HEK293 (cell line): ENCODE data around the gene TAAR5.

Experiments used
- CTCF ChIA-PET: fragments of 350-600 bp; formaldehyde crosslinking; extraction: SDS; loops from one replicate; lab custom pipeline; 2021; ENCODE audit warnings: antibody characterized with exemption; lab: Yijun Ruan, JAX
- POLR2A ChIA-PET: fragments of 300-600 bp; formaldehyde crosslinking; extraction: SDS; loops from one replicate; lab custom pipeline; 2020; ENCODE audit warnings: antibody characterized with exemption, inconsistent platforms; lab: Yijun Ruan, JAX
- H3K27ac ChIP-seq: fragments of 200-500 bp; sonication (Bioruptor generic); 2 replicates; pipeline ENCODE4 v1.5.1; 2014; ENCODE audit warnings: low read depth, low read length, control low read depth, inconsistent platforms; ENCODE audit errors: extremely low read depth
- H3K36me3 ChIP-seq, 2 experiments: fragments of 200-500 bp in 1 of 2; sonication (Bioruptor generic) in 1 of 2; 1 replicate in 1 of 2; 2 replicates in 1 of 2; pipeline ENCODE4 v1.5.1; 2014 to 2017; ENCODE audit warnings: inconsistent platforms in 2 of 2, low read length in 2 of 2; ENCODE audit not compliant: control insufficient read depth in 2 of 2, insufficient read depth in 1 of 2
- H3K4me1 ChIP-seq: fragments of 200-500 bp; sonication (Bioruptor generic); 2 replicates; pipeline ENCODE4 v1.5.1; 2014; ENCODE audit warnings: mild to moderate bottlenecking, low read length, inconsistent platforms; ENCODE audit not compliant: control insufficient read depth, insufficient read depth
- H3K4me3 ChIP-seq: 2 replicates; pipeline ENCODE4 v1.5.1; 2011; ENCODE audit warnings: low read depth, mild to moderate bottlenecking, control low read depth, low read length, moderate library complexity
- H3K9me3 ChIP-seq: fragments of 200-500 bp; sonication (Bioruptor generic); 2 replicates; pipeline ENCODE4 v1.5.1; 2014; ENCODE audit warnings: low read depth, low read length, inconsistent platforms; ENCODE audit not compliant: control insufficient read depth, insufficient read depth
- AEBP2 ChIP-seq: fragments of 450-650 bp; formaldehyde crosslinking; IDR thresholded peaks from 2 replicates; pipeline ENCODE4 v1.5.1; 2016; ENCODE audit warnings: missing biosample characterization, missing genetic modification characterization, borderline replicate concordance
- BCL11B ChIP-seq: fragments of 450-650 bp; formaldehyde crosslinking; IDR thresholded peaks from 2 replicates; pipeline ENCODE4 v1.5.1; 2016; ENCODE audit warnings: low read depth, missing biosample characterization, missing genetic modification characterization
- ELK4 ChIP-seq: IDR thresholded peaks from 2 replicates; pipeline ENCODE4 v1.6.1; 2011; ENCODE audit warnings: mild to moderate bottlenecking, low read depth, low read length, borderline replicate concordance
- HIC1 ChIP-seq: fragments of 450-650 bp; formaldehyde crosslinking; IDR thresholded peaks from 2 replicates; pipeline ENCODE4 v1.5.1; 2016; ENCODE audit warnings: missing biosample characterization, missing genetic modification characterization
- INSM2 ChIP-seq: fragments of 450-650 bp; formaldehyde crosslinking; IDR thresholded peaks from 2 replicates; pipeline ENCODE4 v1.5.1; 2016; ENCODE audit warnings: missing biosample characterization, missing genetic modification characterization
- REPIN1 ChIP-seq: fragments of 450-650 bp; formaldehyde crosslinking; IDR thresholded peaks from 2 replicates; pipeline ENCODE4 v1.5.1; 2017; ENCODE audit warnings: missing biosample characterization, missing genetic modification characterization, low read depth
- ZBTB1 ChIP-seq: fragments of 450-650 bp; formaldehyde crosslinking; IDR thresholded peaks from 2 replicates; pipeline ENCODE4 v1.5.1; 2016; ENCODE audit warnings: missing biosample characterization, missing genetic modification characterization
- ZBTB20 ChIP-seq: fragments of 450-650 bp; formaldehyde crosslinking; IDR thresholded peaks from 2 replicates; pipeline ENCODE4 v1.5.1; 2016; ENCODE audit warnings: missing biosample characterization, missing genetic modification characterization
- ZNF133 ChIP-seq: fragments of 450-650 bp; formaldehyde crosslinking; IDR thresholded peaks from 2 replicates; pipeline ENCODE4 v1.5.1; 2016; ENCODE audit warnings: missing biosample characterization, missing genetic modification characterization
- ZNF211 ChIP-seq: fragments of 450-650 bp; formaldehyde crosslinking; IDR thresholded peaks from 2 replicates; pipeline ENCODE4 v1.5.1; 2016; ENCODE audit warnings: low read depth, missing biosample characterization, missing genetic modification characterization
- ZNF398 ChIP-seq: fragments of 450-650 bp; formaldehyde crosslinking; IDR thresholded peaks from 2 replicates; pipeline ENCODE4 v1.5.1; 2017; ENCODE audit warnings: missing biosample characterization, missing genetic modification characterization
- ZNF416 ChIP-seq: fragments of 450-650 bp; formaldehyde crosslinking; IDR thresholded peaks from 2 replicates; pipeline ENCODE4 v1.5.1; 2016; ENCODE audit warnings: missing biosample characterization, missing genetic modification characterization
- ZNF48 ChIP-seq: fragments of 450-650 bp; formaldehyde crosslinking; IDR thresholded peaks from 2 replicates; pipeline ENCODE4 v1.5.1; 2016; ENCODE audit warnings: missing biosample characterization, missing genetic modification characterization
- ZNF843 ChIP-seq: fragments of 450-650 bp; formaldehyde crosslinking; IDR thresholded peaks from 2 replicates; pipeline ENCODE4 v1.5.1; 2016; ENCODE audit warnings: missing biosample characterization, missing genetic modification characterization
- ZSCAN16 ChIP-seq: fragments of 450-650 bp; formaldehyde crosslinking; IDR thresholded peaks from 2 replicates; pipeline ENCODE4 v1.5.1; 2016; ENCODE audit warnings: missing biosample characterization, missing genetic modification characterization
- TF ChIP-seq, protein P1 (sequence below): fragments of 450-650 bp; formaldehyde crosslinking; IDR thresholded peaks from 2 replicates; pipeline ENCODE4 v1.5.1; 2016; ENCODE audit warnings: missing biosample characterization, missing genetic modification characterization

Gene TAAR5

DNA sequence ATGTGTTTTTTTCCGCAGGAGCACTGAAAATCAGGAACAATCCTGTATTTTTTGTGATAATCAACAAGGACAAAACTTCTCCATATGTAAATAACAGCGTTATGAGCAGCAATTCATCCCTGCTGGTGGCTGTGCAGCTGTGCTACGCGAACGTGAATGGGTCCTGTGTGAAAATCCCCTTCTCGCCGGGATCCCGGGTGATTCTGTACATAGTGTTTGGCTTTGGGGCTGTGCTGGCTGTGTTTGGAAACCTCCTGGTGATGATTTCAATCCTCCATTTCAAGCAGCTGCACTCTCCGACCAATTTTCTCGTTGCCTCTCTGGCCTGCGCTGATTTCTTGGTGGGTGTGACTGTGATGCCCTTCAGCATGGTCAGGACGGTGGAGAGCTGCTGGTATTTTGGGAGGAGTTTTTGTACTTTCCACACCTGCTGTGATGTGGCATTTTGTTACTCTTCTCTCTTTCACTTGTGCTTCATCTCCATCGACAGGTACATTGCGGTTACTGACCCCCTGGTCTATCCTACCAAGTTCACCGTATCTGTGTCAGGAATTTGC, 19.2 kb downstream of the TAAR5 start, which contains the start of gene TAAR6:
Gene TAAR6 (plus strand): TSS at position 102 of the 557 bp plus-strand sequence. CDS start 0 bp downstream, at position 102.
- Histone ChIP-seq H3K9me3 (no peaks in the 10 kb centered on the region), H3K4me3 (no peak within 1 kb of the TSS), H3K27ac (no peak within 1 kb of the TSS), H3K4me1 (no peaks in the 10 kb centered on the region), H3K36me3 (no peaks in the 10 kb centered on the region)
- TF ChIP-seq HIC1 = no peak
- no peak for TF ChIP-seq ZSCAN16 (tag by site-specific recombination)
- TF ChIP-seq REPIN1 (tag by site-specific recombination) = no peak
- no peak for TF ChIP-seq ELK4
- TF ChIP-seq BCL11B (tag by site-specific recombination) = no peak
- TF ChIP-seq ZNF398 (tag by site-specific recombination) = no peak
- TF ChIP-seq, protein P1, sequence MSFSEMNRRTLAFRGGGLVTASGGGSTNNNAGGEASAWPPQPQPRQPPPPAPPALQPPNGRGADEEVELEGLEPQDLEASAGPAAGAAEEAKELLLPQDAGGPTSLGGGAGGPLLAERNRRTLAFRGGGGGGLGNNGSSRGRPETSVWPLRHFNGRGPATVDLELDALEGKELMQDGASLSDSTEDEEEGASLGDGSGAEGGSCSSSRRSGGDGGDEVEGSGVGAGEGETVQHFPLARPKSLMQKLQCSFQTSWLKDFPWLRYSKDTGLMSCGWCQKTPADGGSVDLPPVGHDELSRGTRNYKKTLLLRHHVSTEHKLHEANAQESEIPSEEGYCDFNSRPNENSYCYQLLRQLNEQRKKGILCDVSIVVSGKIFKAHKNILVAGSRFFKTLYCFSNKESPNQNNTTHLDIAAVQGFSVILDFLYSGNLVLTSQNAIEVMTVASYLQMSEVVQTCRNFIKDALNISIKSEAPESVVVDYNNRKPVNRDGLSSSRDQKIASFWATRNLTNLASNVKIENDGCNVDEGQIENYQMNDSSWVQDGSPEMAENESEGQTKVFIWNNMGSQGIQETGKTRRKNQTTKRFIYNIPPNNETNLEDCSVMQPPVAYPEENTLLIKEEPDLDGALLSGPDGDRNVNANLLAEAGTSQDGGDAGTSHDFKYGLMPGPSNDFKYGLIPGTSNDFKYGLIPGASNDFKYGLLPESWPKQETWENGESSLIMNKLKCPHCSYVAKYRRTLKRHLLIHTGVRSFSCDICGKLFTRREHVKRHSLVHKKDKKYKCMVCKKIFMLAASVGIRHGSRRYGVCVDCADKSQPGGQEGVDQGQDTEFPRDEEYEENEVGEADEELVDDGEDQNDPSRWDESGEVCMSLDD (tag by site-specific recombination) = no peak
- TF ChIP-seq ZNF416 = no peak
- no peak for TF ChIP-seq ZNF211 (tag by site-specific recombination)
- no peak for TF ChIP-seq ZBTB20 (tag by site-specific recombination)
- TF ChIP-seq ZNF843 (tag by site-specific recombination) = no peak
- TF ChIP-seq INSM2 (tag by site-specific recombination) = no peak
- no peak for TF ChIP-seq ZNF48 (tag by site-specific recombination)
- no peak for TF ChIP-seq ZNF133
- no peak for TF ChIP-seq AEBP2 (tag by site-specific recombination)
- TF ChIP-seq ZBTB1 (tag by site-specific recombination) = no peak
- ChIA-PET POLR2A (no interaction called here), CTCF (interaction anchor here (0.6 to 1.0 kb wide), 3 partner anchors 12 to 29 kb away, joined by 3 read pairs; no protein-coding TSS in a partner anchor)
